ENCODE measurements around the gene ZC3H18. TPM values are rescaled to one million over a fixed set of nuclear protein-coding genes. Genes with fewer than 3 reads are reported as not detected.

The ZC3H18 gene
- total and polyA plus RNA-seq, 9 donors = 16.0 to 40.4 (median 30.7) TPM

GRCh38 chr16:88657371-88657770 lies 87.2 kb downstream of the ZC3H18 start:
- H3K9me3 ChIP-seq = no peaks in the 10 kb centered on the region
- H3K4me1 ChIP-seq (ENCODE audit: insufficient read depth) = peaks cover 2% of the 10 kb centered on the region
- TF ChIP-seq EP300 (IDR thresholded peaks at IDR 0.05) (no peak), POLR2A (IDR thresholded peaks at IDR 0.05) (no peak), CTCF (IDR thresholded peaks at IDR 0.05) (no peak)
- no peak overlapping the region for H3K4me3 ChIP-seq
- 88 to 93% (median 90%) methylated on average over 18 to 19 of the region's 19 CpGs for WGBS, 3 donors
- DNase-seq = no peak
- H3K27ac ChIP-seq = no peak overlapping the region
- intact Hi-C loops (cut with DNase I) = no loop called here
- H3K36me3 ChIP-seq = no peaks in the 10 kb centered on the region
- no peaks in the 10 kb centered on the region for H3K27me3 ChIP-seq

- 84 to 87% (median 86%) methylated on average over 15 of the region's 15 CpGs for WGBS, 3 donors
- H3K4me1 ChIP-seq (ENCODE audit: insufficient read depth) = peaks cover 3% of the 10 kb centered on the region
- no peaks in the 10 kb centered on the region for H3K36me3 ChIP-seq
- H3K27ac ChIP-seq = no peak overlapping the region
- no peaks in the 10 kb centered on the region for H3K9me3 ChIP-seq
- DNase-seq = no peak
- no peak overlapping the region for H3K4me3 ChIP-seq
- H3K27me3 ChIP-seq = no peaks in the 10 kb centered on the region
- intact Hi-C loops (cut with DNase I) = no loop called here
- no peak for TF ChIP-seq CTCF (IDR thresholded peaks at IDR 0.05)
Observed at GRCh38 chr16:88658714-88659113, 88.5 kb downstream of the ZC3H18 start.

- intact Hi-C loops (cut with DNase I) = no loop called here
- 89 to 92% (median 91%) methylated on average over 25 of the region's 25 CpGs for WGBS, 3 donors
- no peak for TF ChIP-seq CTCF (IDR thresholded peaks at IDR 0.05)
- no peak for TF ChIP-seq POLR2A (IDR thresholded peaks at IDR 0.05)
- TF ChIP-seq EP300 (IDR thresholded peaks at IDR 0.05) = no peak
Observed at GRCh38 chr16:88659160-88659559, 89.0 kb downstream of the ZC3H18 start.

DNA sequence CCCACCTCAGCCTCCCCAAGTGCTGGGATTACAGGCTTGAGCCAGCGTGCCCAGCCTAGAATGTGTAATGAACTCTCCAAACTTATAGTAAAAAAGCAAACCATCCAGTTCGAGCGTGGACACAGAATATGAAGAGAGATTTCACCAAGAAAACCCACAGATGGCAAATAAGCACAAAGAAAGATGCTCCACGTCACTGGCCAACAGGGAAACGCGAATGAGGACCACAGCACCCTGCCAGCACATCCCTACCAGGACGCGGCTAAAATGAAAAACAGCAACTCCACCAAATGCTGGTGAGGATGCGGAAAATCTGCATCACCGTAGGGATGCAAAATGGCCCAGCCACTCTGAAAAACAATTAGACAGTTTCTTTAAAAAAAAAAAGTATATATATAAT lies 91.3 kb downstream of the ZC3H18 start:
- intact Hi-C loops (cut with DNase I) = no loop called here

More at GRCh38 chr16:88659160-88659559, 89.0 kb downstream of the ZC3H18 start:
- H3K4me1 ChIP-seq (ENCODE audit: insufficient read depth) = peaks cover 3% of the 10 kb centered on the region
- no peaks in the 10 kb centered on the region for H3K27me3 ChIP-seq
- no peaks in the 10 kb centered on the region for H3K36me3 ChIP-seq
- no peaks in the 10 kb centered on the region for H3K9me3 ChIP-seq
- no peak overlapping the region for H3K27ac ChIP-seq
- DNase-seq = no peak
- H3K4me3 ChIP-seq = no peak overlapping the region

More for the DNA sequence above, 91.3 kb downstream of the ZC3H18 start:
- no peaks in the 10 kb centered on the region for H3K27me3 ChIP-seq
- H3K36me3 ChIP-seq = no peaks in the 10 kb centered on the region
- no peak overlapping the region for H3K4me3 ChIP-seq
- 78 to 84% (median 78%) methylated on average over 10 of the region's 10 CpGs for WGBS, 3 donors
- DNase-seq = no peak
- TF ChIP-seq EP300 (IDR thresholded peaks at IDR 0.05) (no peak), CTCF (IDR thresholded peaks at IDR 0.05) (no peak), POLR2A (IDR thresholded peaks at IDR 0.05) (no peak)
- H3K9me3 ChIP-seq = no peaks in the 10 kb centered on the region
- H3K4me1 ChIP-seq (ENCODE audit: insufficient read depth) = peaks cover 3% of the 10 kb centered on the region
- H3K27ac ChIP-seq = no peak overlapping the region

Data from ovary (tissue), 9 donors.